ENCODE data around the gene ACY1. TPM values are rescaled to one million over a fixed set of nuclear protein-coding genes. Genes with fewer than 3 reads are reported as not detected.
"Not testable (repeated sequence)": the region's sequence is repeated elsewhere in the genome, so short reads cannot be mapped to it uniquely, and the experiment has no call there.

The ACY1 gene
- total RNA-seq, 1 experiment from 2014 or later: 50.3 TPM

GRCh38 chr3:51992017-51992682 lies 8.8 kb downstream of the ACY1 start:
- Histone ChIP-seq H3K4me1 (ENCODE audit: control insufficient read depth, insufficient read depth, low read length) (peaks cover 13% of the 10 kb centered on the region), H3K9me3 (ENCODE audit: control insufficient read depth, insufficient read depth, low read depth, low read length) (no peaks in the 10 kb centered on the region), H3K27me3 (ENCODE audit: control insufficient read depth, insufficient read depth, low read length) (no peaks in the 10 kb centered on the region), H3K4me3 (ENCODE audit: low read depth in 2 of 2, low read length in 2 of 2) (no peak overlapping the region), H3K27ac (ENCODE audit: low read length) (no peak overlapping the region), H3K36me3 (ENCODE audit: control insufficient read depth, insufficient read depth, low read length) (peaks cover 13% of the 10 kb centered on the region)
- intact Hi-C loops (cut with micrococcal nuclease; ENCODE audit: unreplicated experiment) (no loop called here), in situ Hi-C loops (cut with HindIII; ENCODE audit: low pct_unique_long_range_greater_than_20kb, low sequenced_read_pairs) (no loop called here)
- DNase-seq (ENCODE audit: low read depth, low spot score): no peak
- ChIA-PET CTCF (no interaction called here), POLR2A (interaction anchor here (1.5 kb wide), 1 partner anchor 9 kb away, joined by 3 read pairs; the partner anchor contains the start of gene ACY1)
- BruUV-seq (replicated peaks): no TSS peak
- ATAC-seq: no peak
- TF ChIP-seq SIN3A (IDR thresholded peaks at IDR 0.05; ENCODE audit: borderline replicate concordance, insufficient read depth, low read depth, low read length) (no peak), CTCF (IDR thresholded peaks at IDR 0.05) (no peak), POLR2AphosphoS5 (IDR thresholded peaks at IDR 0.05; ENCODE audit: low read depth, low read length) (peak; percentile 58), REST (IDR thresholded peaks at IDR 0.05; ENCODE audit: insufficient read depth in 1 of 2, low read depth in 2 of 2, low read length in 1 of 2) (no peak), TCF7L2 (IDR thresholded peaks at IDR 0.05; ENCODE audit: low read depth, low read length) (no peak)

- POLR2A ChIA-PET; H3K4me3 ChIP-seq (ENCODE audit: low read depth in 2 of 2, low read length in 2 of 2); H3K27me3 ChIP-seq (ENCODE audit: control insufficient read depth, insufficient read depth, low read length); H3K9me3 ChIP-seq (ENCODE audit: control insufficient read depth, insufficient read depth, low read depth, low read length); CTCF ChIA-PET; H3K27ac ChIP-seq (ENCODE audit: low read length); ATAC-seq; DNase-seq (ENCODE audit: low read depth, low spot score); intact Hi-C loops (cut with micrococcal nuclease; ENCODE audit: unreplicated experiment); in situ Hi-C loops (cut with HindIII; ENCODE audit: low pct_unique_long_range_greater_than_20kb, low sequenced_read_pairs): not testable (repeated sequence)
- peaks cover 13% of the 10 kb centered on the region for H3K36me3 ChIP-seq (ENCODE audit: control insufficient read depth, insufficient read depth, low read length)
- BruUV-seq (replicated peaks): TSS peak; percentile 95
- peaks cover 18% of the 10 kb centered on the region for H3K4me1 ChIP-seq (ENCODE audit: control insufficient read depth, insufficient read depth, low read length)
Measured at GRCh38 chr3:51993657-51994056, 10.3 kb downstream of the ACY1 start.

- DNase-seq (ENCODE audit: low read depth, low spot score) (no peak), ATAC-seq (no peak)
- peak overlapping the region; percentile 91 to 96 for H3K4me3 ChIP-seq (ENCODE audit: low read depth in 2 of 2, low read length in 2 of 2)
- H3K27me3 ChIP-seq (ENCODE audit: control insufficient read depth, insufficient read depth, low read length): no peaks in the 10 kb centered on the region
- intact Hi-C loops (cut with micrococcal nuclease; ENCODE audit: unreplicated experiment): no loop called here
- peaks cover 18% of the 10 kb centered on the region for H3K4me1 ChIP-seq (ENCODE audit: control insufficient read depth, insufficient read depth, low read length)
- peak overlapping the region; percentile 81 for H3K27ac ChIP-seq (ENCODE audit: low read length)
- TF ChIP-seq CTCF (IDR thresholded peaks at IDR 0.05) (no peak), SIN3A (IDR thresholded peaks at IDR 0.05; ENCODE audit: borderline replicate concordance, insufficient read depth, low read depth, low read length) (no peak), TCF7L2 (IDR thresholded peaks at IDR 0.05; ENCODE audit: low read depth, low read length) (no peak), POLR2AphosphoS5 (IDR thresholded peaks at IDR 0.05; ENCODE audit: low read depth, low read length) (no peak), REST (IDR thresholded peaks at IDR 0.05; ENCODE audit: insufficient read depth in 1 of 2, low read depth in 2 of 2, low read length in 1 of 2) (no peak)
- ChIA-PET POLR2A (interaction anchor here (0.6 to 0.8 kb wide), 3 partner anchors 52 to 142 kb away, joined by 3 to 4 read pairs (median 3); no protein-coding TSS in a partner anchor), CTCF (no interaction called here)
- in situ Hi-C loops (cut with HindIII; ENCODE audit: low pct_unique_long_range_greater_than_20kb, low sequenced_read_pairs): no loop called here
- peaks cover 13% of the 10 kb centered on the region for H3K36me3 ChIP-seq (ENCODE audit: control insufficient read depth, insufficient read depth, low read length)
- BruUV-seq (replicated peaks): no TSS peak
- no peaks in the 10 kb centered on the region for H3K9me3 ChIP-seq (ENCODE audit: control insufficient read depth, insufficient read depth, low read depth, low read length)
Measured at GRCh38 chr3:51994530-51994929, 11.2 kb downstream of the ACY1 start.

Data from Panc1 (cell line).